A172 (cell line): ENCODE measurements around the gene SMIM20. TPM values are rescaled to one million over a fixed set of nuclear protein-coding genes. Genes with fewer than 3 reads are reported as not detected.
A peak's percentile ranks its signal among the peaks of the same experiment; 100 is the strongest.

Experiments used
- DNase-seq: peaks from one replicate; pipeline ENCODE4 v3.0.0-alpha.2; 2015; ENCODE audit warnings: low spot score
- total RNA-seq: library from RNA; depleted of rRNA; stranded (reverse); fragments of >200 nt; shearing (Covaris generic); gene quantifications from 2 replicates; pipeline ENCODE4 v1.2.3, GENCODE V29; 2014

SMIM20 gene
- total RNA-seq, 1 experiment from 2014 or later: 44.7 TPM

DNA sequence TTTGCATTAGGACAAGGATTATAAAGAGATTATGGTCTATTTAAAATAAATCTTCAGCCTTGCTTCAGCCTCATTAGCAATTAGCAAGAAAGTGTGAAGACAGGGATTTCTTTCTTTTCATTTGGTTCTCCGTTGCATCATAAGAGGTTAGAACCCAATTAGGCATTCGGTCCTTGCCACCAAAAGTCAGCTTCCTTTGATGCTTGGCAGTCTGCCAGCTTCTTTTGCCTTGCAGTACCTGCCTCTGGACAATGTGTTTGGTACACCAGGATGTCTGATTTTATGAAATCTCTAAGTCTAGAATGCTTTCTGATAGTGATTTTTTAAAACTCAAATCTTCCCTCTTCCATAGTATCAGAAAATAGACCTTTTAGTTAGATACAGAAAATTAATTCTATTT is 12.4 kb downstream of the SMIM20 start:
- DNase-seq: no peak

DNA sequence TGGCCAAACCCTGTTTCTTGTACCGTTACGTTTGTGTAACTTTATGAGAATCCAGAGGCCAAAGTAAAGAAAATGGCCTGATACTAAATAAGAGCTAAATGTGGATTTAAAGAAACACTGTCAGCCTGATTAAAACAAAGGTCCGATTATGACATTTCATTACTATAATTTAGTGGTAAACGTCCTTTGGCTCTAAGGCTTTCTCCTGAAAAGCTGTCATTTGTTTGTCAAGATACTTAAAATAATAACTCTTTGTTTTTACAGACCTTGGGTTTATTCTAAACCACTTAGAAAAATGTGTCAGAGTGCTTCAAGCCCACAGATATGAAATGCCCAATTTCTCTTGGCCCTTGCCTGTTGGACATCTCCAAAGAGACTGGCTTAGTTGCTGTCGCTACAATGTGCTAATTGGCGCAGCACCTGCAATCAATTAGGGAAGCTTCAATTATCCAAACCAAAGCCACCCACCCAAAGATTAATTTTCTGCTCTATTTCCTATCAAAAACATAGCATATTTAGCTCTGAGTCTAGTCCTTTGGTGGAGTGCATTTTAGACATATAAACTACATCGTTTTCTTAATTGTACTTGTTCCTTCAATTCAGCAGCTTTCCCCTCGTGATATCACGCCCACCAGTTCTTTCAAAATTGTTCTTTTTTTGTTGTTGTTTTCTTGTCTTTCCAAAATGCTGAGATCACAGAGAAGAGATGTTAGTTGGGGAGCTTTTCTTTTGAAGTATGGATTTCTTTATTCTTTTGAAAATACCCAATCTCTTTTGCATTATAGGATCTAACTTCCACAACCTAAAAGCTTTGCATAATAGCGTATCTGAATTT is 13.6 kb downstream of the SMIM20 start:
- no peak for DNase-seq

DNA sequence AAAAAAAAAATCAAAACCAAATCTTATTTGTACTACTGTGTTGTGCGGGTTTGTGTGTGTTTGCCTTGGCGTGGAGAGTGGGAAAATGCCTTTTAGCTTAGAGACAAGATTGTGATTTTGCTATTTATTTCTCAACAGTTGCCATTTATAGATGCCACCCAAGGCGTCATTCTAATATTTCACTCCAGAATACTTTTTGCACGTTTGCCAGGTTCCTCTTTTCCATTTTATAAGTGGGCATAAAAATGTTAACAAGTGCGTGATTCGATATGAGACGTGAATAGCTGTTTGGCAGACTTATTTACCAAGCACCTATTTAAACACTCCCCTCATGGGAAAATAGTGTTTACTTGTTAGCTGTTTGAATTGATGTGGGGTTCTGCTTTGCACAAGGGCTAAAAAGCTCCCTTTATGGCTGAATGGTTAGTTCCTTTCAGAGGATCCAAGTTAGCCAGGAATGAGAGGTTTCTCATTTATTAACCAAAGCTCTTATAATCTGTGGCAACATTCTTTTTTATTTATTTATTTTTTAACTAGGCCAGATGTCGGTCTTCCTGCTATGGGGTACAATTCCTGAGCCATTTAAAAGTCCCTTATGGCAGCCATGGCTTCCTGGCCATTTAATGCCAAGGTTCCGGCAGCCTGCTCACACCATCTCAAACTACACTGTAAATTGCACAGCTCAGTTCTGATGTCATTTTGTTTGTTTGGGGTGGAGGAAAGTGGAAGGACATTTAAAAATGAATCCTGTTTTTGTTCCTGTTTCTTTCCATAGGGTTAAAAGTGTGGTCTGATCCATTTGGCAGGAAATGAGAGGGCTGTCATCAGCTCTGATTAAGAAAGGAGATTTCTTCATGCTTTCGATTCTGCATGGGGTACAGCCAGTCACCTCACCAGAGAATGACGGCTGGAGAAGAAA is 14.6 kb downstream of the SMIM20 start:
- DNase-seq: no peak

DNA sequence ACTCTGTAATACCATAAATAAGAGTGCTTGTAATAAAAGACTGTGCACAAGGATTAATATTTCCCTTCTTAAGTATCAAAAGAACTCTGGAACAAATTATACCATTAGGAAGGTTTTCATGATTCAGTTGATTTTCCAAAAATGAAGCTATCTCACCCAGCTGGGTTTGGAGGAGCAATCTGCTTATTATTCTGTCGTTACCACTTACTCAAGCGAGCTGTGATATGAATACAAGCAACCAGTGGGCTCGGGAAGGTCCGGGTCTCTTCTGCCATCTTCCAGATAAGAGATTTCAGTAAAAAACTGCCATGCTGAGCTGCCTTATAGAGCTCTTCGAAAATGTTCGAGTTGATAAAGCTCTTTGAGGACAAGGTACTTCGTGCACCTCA is 15.3 kb downstream of the SMIM20 start:
- no peak for DNase-seq

DNA sequence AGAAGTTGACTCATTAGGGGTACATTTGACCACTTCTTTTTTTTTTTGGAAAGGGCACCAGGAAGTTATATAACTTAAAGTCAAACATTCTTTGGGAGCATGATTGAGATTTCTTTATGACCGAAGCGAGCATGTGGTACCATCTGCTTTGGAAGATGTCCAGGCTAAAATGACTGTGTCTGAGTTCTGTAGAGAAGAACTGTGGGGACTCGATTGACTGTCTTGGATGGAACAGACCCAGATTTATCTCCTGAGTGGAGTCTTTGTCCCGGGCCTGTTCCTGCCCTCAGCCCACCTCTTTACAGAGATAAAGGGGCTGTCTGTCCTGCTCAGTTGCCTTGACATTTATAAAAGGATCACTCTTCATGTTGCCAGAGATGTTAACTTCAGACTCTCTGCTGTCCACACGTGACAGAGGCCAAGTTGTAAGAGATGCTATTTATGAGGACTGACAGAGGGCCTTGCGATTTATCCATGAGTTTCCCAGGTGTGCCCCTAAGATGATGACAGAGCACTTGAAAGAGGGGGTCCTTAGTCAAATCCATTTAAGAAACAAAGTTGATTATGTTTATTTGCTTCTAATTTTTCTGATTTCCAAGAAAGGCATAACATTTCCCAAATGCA is 16.8 kb downstream of the SMIM20 start:
- no peak for DNase-seq

DNA sequence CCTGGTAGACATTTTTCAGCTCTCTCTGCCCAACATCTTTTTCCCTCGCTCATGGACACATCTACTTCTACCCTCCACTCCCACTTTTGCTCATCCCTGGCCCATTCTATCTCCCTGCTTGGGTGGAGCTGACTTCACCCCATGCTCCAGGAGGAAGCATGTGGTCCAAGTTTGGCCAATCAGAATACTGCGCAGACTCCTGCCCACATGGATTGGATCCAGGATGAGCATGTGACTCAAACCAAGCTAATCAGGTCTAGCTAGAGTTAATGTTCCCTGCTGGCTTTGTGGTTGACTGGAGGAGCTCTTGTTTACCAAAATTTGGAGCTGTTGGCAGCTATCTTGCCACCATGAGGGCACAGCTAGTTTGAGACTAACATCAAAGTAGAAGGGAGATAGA is 22.7 kb downstream of the SMIM20 start:
- no peak for DNase-seq

DNA sequence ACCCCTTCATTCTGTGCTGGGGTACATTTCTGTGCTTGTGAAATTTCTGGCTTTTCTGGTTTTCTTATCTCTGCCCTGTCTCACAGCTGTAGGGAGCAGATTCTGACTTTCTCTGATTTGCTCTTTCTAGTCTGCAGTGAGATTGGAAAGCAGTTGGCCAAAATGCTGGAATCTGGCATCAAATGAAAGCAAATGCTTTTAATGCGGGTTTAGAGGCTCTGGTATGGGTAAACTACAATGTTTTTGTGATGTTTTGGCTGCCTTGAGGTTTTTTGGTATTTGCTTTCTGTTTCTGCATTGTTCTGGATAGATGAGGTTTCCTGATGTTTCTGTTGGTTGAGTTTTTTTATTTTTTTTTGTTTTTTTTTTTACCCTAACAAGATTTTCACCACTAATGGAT is 23.8 kb downstream of the SMIM20 start:
- DNase-seq: no peak

DNA sequence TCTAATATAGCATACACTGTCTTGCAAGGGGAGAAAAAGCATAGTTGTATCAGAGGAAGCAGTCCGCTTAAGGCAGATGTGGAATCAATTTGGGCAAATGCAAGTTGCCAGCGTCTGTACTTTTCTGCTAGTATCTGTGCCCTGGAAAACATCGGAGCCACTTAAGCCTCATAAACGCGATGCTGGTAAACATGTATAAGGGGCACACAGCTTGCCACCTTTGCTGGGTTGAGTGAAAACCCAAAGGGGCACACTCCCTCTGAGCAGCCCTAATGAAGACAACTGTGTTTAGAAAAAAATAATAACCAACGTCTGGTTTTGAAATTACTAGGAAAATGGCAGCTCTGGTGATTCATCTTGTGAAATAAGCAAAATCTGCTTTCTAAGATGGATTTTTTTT is 24.3 kb downstream of the SMIM20 start:
- DNase-seq: no peak

DNA sequence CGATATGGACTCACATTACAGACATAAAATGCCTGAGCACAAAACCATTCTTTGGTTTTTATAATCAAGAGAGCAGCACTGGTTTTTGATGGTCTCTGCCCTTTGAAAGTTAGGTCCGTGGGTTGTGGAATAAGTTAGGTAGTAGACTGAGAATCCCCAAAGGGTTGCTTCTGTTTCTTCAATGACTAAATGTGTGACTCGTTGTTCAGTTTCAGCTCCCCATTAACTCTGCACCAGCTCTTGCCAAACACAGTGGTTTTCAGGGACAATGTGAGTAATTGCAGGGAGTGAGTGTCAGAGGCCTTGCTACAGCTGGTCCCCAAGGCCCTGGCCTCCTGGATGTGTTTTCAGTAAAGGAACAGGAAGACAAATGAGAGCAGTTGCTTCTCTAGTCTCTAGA is 24.8 kb downstream of the SMIM20 start:
- DNase-seq: no peak

DNA sequence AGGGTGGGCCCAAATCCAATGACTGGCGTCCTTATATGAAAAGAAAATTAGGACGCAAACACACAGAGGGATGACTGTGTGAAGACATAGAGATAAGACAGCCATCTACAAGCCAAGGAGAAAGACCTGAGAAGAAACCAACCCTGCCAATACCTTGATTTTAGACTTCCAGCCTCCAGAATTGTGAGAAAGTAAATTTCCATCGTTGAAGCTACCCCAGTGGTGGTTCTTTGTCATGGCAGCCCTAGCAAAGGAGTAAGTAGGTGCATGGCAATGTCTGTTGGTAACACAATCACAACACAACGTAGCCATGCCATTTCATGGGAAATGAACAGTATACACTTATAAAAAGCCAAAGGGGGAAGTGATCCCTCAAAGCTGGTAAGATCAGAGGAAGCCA is 25.3 kb downstream of the SMIM20 start:
- DNase-seq: no peak

DNA sequence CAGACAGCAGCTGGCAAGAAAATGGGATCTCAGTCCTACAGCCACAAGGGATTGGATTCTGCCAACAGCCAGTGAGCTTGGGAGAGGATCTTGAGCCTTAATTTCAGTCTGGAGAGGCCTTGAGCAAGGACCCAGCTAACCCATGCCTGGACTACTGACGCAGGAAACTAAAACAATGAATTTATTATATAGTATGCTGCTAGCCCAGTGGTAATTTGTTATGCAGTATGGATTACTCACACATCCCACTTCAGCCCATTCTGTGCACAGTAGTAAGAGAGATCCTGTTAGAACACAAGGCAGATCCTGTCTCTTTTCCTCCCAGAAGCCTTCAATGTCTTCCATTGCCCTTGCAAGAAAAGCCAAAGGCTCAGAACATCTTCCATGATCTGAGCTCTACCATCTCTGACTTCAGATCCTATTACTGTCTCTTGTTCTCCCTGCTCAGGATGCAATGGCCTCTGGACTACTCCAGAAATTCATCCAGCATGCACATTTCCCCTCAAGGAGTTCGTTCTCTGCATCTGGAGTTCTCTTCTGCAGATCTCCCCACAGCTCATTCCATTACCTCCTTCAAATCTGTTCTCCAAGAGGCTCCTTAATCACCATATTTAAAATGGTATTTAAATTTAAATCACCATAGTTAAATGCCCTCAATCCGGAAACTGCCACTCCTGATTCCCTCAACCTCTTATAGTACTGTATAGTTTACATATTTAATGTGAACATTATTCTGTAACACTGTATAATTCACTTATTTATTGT is 27.6 kb downstream of the SMIM20 start:
- DNase-seq: no peak

DNA sequence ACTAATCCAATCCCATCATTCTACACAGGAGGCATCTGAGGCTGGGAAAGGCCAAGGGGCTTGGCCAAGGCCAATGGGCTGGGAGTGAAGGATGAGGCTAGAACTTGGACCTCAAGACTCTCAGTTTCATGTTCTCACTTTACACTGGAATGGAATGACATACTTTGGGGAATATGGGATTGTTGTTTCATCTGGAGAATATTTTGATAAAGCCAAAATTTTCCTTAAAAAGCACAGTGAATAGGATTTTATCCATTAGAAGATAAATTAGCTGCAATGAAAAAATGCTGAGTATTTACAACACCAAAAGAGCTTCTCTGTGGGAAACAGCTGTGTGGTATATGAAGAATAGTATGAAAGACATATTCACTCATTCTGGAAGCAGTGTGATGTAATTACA is 29.3 kb downstream of the SMIM20 start:
- DNase-seq: no peak

DNA sequence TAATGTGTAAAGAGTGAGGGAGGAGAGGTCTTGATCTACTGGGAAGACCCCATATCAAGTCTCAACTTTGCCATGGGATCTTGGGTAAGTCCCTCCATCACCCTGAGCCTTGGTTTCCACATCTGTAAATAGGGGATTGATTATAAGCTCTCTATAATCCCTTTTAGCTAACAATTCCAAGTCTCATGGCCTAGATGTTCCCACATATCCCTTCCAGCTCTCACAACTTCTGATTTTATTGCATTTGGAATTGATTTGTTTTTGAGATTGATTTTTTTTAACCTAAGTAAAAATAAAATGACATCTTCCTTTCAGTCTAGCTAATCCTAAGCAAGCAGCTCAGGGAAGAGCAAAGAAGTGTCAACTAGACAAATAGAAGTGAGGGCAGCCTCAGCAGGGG is 29.8 kb downstream of the SMIM20 start:
- no peak for DNase-seq

DNA sequence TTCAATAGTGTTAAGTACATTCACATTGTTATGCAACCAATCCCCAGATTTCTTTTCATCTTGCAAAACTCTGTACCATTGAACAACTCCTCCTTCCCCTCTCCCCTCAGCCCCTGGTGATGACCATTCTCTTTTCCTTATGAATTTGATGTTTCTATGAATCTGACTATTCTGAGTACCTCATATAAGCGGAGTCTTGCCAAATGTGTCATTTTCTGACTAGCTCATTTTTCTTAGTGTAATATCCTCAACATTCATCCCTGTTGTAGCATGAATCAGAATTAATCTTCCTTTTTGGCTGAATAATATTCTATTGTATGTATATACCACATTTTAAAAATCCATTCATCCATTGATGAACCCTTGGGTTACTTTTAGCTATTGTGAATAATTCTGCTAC is 34.0 kb downstream of the SMIM20 start:
- no peak for DNase-seq

DNA sequence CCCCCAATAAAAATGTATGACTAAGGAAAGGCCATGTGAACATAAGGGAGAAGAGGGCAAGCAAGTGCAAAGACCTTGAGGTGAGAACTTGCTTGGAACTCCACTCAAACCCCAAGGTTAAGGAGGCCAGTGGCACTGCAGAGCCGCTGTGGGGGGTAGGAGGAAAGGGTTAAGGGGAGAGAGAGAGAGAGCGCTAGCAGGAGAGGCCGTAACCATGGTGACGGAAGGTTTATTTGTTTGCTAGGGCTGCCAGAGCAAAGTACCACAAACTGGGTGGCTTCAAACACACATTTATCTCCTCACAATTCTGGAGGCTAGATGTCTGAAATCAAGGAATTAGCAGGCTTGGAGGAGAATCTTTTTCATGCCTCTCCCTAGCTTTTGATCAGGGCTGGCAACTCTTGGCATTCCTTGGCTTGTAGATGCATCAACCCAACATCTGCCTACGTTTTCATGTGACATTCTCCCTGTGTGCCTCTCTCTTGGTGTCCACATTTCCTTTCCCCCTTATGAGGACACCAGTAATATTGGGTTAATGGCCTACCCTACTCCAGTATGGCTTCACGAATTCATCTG is 35.2 kb downstream of the SMIM20 start:
- DNase-seq: no peak

DNA sequence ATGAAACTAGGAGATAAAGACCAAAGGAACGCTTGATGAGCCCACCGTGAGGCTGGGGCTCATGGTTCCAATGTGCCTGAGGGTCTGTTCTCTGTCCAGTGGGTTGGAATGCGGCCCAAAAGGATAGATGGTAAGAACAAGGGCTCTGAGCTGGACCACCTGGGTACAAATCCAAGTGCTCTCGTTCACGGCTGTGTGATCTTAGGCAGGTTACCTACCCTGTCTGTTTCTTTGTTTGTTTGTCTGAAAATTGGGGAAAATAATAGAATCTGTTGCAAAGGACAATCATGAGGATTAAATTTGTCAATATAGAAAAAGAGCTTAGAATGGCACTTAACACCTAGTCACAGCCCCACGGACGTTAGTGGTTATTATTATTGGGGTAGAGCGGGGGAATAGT is 36.0 kb downstream of the SMIM20 start:
- DNase-seq: no peak

DNA sequence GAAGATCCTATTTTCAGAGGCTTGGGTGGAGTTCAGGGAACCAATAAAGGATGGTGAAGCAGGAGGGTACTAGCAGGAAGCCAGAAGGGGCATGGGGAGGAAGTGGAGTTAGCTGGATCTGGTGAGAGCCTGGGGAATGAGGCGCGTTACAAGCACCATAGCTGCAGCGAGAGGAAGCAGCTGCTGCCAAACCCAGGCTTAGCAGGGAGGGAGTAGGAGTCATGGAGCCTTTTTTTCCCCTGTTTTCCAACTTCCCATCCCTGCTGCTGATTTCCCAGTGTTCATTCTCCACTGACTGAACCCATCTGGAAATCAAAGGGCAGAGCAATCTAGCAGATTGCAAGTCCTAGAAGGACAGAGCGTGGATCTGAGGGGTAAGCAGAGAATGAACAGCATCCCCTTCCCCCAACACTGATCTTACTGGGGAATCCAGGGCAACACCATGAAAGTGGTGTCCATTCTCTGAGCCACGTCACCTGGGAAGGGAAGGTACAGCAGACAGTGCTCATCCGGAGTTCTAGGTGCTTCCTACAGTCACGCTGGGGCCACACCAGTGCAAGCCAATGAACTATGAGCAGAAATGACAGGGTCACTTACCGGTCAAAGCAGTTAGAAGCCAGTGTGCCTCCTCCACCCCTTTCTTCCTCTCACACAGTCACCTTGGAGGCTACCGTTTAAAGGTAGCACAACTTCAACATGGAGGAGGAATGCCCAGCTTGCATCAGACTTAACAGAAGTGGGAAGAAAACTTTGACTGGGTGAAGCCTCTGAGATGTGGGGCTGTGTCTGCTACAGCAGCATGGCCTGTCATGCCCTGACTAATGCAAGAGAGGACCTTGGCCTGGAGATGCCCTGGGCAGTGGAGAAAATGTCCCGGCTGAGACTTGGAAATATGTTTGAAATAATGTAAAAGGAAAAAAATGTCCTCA is 36.7 kb downstream of the SMIM20 start:
- no peak for DNase-seq

DNA sequence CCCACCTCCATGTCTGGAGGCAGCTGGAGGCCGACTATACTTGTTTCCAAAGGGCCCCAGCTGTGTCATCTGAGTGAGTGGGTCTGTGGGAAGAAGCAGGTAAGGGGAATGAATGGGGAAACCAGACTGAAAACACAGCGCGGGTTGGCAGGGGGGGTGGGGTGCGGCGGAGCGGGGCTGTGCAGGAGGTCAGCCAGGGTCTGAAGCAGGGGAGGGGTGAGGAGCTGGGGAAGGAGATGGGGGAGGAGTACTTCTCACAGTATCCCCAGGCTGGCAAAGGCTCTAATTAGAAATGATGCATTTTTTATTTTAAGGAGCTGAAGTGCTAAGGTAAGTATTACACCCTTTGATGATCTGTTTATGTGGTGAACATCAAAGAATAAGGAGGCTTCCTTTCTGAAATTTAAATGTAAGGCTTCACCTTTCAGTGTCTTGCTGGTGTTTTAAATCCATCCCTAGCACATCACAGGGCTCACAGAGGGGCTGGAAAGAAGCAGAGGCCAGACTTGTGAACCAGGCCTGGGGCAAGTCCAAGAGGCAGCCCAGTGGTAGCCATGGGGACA is 37.5 kb downstream of the SMIM20 start:
- DNase-seq: no peak

DNA sequence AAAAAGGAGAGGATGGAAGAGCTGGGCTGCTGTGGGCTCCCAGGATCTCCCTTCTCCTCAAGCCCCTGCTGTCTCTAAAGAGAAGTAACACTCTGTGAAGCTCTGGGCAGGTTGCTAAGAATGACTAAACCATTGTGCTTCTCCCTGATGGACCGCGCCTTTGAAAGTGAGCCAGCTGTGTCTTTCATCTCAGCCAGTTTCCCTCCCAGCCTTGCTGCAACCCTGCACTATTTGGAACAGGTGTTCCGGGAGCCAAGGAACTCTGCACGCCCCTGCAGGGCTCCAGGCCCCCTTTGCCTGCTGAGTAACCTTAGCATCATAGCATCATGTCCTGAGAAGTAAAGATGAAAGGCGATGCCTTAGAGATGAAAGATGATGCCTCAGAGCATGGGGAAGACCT is 39.7 kb downstream of the SMIM20 start:
- DNase-seq: peak; percentile 42

DNA sequence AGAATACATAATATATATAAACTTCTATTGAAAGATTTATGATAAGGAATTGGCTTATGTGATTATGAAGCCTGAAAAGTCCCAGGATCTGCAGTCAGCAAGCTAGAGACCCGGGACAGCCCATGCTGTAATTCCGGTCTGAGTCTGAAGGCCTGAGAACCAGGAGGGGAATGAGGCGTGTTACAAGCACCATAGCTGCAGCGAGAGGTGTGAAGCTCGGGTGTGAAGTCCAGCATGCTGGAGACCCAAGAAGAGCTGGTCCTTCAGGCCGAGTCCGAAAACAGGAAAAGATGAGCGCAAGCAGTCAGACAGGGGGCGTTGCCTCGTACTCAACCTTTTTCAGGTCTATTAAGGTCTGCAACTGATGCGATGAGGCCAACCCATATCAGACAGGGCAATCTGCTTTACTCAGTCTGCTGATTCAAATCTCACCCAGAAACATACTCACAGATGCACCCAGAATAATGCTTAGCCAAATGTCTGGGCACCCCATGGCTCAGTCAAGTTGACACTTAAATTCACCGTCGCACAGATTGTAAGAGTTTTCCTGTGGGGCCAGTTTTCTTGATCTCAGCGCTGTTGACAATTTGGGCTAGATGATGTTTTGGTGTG is 40.4 kb downstream of the SMIM20 start:
- DNase-seq: no peak
